Measurements from ENCODE around the gene ARHGEF33.
A peak's percentile ranks its signal among the peaks of the same experiment; 100 is the strongest.

ARHGEF33 gene

GRCh38 chr2:38889045-38889444 is 630 bp upstream of the ARHGEF33 start:
- Mint-ChIP-seq H3K27ac (no peak overlapping the region), H3K27me3 (no peaks in the 10 kb centered on the region), H3K4me3 (no peak overlapping the region), H3K36me3 (no peaks in the 10 kb centered on the region), H3K4me1 (peaks cover 5 to 15% of the 10 kb centered on the region in 2 donors), H3K9me3 (no peaks in the 10 kb centered on the region)
- no peak for DNase-seq
- no peak for ATAC-seq (replicated peaks)

DNA sequence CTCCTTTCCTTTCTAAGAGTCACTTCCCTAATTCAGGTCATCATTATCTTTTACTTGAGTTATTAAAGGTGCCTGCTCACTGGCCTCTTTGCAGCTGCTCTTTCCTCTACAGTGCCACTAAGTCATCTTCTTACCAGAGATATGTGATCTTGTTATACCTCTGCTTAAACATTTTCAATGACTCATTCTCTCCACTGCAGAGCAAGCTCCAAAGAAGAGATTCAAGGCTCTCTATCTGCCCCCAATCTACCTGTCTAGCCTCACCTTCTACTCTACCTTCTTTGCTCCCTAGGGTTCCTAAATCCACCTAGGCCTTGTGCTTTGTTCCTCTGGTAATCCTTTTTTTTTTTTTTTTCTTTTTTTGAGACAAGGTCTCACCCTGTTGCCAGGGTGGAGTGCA is 3.1 kb downstream of the ARHGEF33 start:
- H3K27ac Mint-ChIP-seq, result no peak overlapping the region
- H3K4me1 Mint-ChIP-seq, result peaks cover 2 to 8% of the 10 kb centered on the region in 2 donors
- H3K36me3 Mint-ChIP-seq, result peaks cover 0 to 2% of the 10 kb centered on the region in 2 donors
- H3K27me3 Mint-ChIP-seq, result peaks cover 0 to 3% of the 10 kb centered on the region in 2 donors
- peak; percentile 22 to 49 for ATAC-seq (replicated peaks)
- no peak for DNase-seq
- no peak overlapping the region for H3K4me3 Mint-ChIP-seq
- no peaks in the 10 kb centered on the region for H3K9me3 Mint-ChIP-seq

DNA sequence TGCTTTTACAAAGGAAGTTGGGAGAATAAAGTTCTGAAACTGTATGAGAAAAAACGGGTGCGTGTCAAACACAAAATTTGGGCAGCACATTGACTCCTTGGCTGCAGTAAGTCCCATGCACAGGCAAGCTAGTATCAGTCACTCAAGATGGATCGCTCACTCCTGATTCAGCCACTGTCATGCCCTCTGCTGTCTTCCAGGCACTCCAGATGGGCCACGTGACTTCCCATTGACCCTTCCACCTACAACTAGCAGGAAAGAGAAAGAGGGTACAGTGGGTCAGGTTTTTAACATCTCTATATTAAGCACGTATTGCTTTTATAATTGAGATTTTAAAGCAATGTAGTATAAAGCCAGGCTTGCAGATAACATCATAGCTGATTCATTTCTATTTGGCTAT is 8.6 kb downstream of the ARHGEF33 start:
- Mint-ChIP-seq H3K4me1 (no peaks in the 10 kb centered on the region), H3K4me3 (no peak overlapping the region), H3K27ac (no peak overlapping the region), H3K27me3 (peaks cover 0 to 6% of the 10 kb centered on the region in 2 donors), H3K9me3 (no peaks in the 10 kb centered on the region), H3K36me3 (peaks cover 0 to 2% of the 10 kb centered on the region in 2 donors)
- no peak for DNase-seq
- no peak for ATAC-seq (replicated peaks)

DNA sequence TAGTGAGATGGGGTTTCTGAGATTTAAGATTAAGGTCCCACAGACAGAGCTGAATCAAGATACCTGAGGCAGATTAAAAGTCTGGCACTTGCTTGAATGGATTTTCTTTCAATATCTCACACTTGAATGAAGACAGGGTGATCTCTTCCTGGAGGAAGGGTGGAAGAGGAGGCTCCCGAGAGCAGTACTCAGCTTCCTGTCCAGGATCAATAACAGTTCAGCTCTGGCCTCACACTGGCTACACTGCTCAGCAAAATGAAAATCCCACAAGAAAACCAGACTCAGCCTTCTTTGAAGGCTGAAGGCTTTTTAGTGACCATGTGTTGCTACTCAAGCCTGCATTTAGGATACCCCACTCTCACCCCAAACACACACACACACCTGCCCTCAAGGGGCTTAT is 11.1 kb downstream of the ARHGEF33 start:
- H3K4me3 Mint-ChIP-seq, result no peak overlapping the region
- no peaks in the 10 kb centered on the region for H3K9me3 Mint-ChIP-seq
- H3K27ac Mint-ChIP-seq, result no peak overlapping the region
- no peak for DNase-seq
- H3K4me1 Mint-ChIP-seq, result no peaks in the 10 kb centered on the region
- peaks cover 0 to 2% of the 10 kb centered on the region in 2 donors for H3K36me3 Mint-ChIP-seq
- H3K27me3 Mint-ChIP-seq, result peaks cover 0 to 6% of the 10 kb centered on the region in 2 donors
- ATAC-seq (replicated peaks), result no peak

DNA sequence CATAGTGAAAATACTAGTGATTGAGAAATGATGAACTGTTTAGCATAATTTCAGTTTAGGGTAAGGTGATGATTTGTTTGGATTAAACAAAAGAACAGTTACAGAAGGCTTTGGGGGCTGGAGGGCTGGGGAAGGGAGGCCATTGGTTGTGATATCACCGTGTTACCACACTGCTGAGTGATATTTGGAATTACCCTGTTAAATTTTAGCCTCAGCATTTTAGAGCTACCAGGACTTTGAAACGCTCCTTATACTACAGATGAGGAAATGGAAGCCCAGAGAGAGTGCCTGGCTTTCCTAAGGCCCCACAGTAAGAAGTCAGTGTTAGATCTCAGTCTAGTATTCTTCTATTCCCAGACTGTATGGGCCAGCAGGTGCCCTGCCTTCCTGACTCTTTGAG is 15.6 kb downstream of the ARHGEF33 start:
- Mint-ChIP-seq H3K4me1 (peaks cover 5 to 12% of the 10 kb centered on the region in 2 donors), H3K36me3 (no peaks in the 10 kb centered on the region), H3K9me3 (no peaks in the 10 kb centered on the region), H3K4me3 (no peak overlapping the region), H3K27me3 (no peaks in the 10 kb centered on the region), H3K27ac (no peak overlapping the region)
- peak in 1 of 2 donors; percentile 32 for ATAC-seq (replicated peaks)
- DNase-seq, result no peak

GRCh38 chr2:38907242-38907641 is 17.6 kb downstream of the ARHGEF33 start:
- ATAC-seq (replicated peaks), result no peak
- Mint-ChIP-seq H3K27me3 (no peaks in the 10 kb centered on the region), H3K9me3 (no peaks in the 10 kb centered on the region), H3K4me1 (peaks cover 5 to 12% of the 10 kb centered on the region in 2 donors), H3K36me3 (no peaks in the 10 kb centered on the region), H3K4me3 (no peak overlapping the region), H3K27ac (no peak overlapping the region)
- DNase-seq, result no peak

DNA sequence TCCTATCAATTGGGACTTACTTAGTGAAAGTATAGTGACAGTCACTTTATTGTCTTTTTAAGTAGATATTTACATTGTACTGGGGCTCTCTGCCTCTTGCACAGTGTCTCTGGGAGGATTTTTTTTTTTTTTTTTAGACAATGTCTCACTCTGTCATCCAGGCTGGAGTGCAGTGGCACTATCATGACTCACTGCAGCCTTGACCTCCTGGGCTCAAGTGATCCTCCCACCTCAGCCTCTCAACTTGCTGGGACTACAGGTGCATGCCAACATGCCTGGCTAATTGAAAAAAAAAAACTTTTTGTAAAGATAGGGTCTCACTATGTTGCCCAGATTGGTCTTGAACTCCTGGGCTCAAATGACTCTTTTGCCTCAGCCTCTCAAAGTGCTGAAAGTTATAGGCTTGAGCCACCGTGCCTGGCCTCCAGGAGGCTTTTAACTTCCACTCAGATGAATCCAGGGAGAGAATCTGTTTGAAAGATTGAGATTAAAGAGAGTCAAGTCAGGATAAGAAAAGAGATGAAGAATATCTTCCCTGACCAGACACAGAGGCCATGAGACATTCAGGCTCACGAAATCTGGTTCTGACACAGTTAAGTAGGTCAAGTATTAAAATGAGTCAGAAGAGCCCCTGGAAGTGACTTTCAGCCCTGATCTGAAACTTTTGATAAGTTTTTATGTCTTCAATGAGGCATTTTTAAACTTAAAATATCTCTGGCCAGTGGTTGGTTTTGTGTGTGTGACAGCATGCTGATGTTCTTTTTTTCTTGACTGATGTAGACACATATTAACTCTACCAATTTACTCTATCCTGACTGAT is 18.3 kb downstream of the ARHGEF33 start:
- H3K27me3 Mint-ChIP-seq, result no peaks in the 10 kb centered on the region
- no peak overlapping the region for H3K27ac Mint-ChIP-seq
- ATAC-seq (replicated peaks) (peak; percentile 81 to 92), DNase-seq (no peak)
- no peaks in the 10 kb centered on the region for H3K9me3 Mint-ChIP-seq
- H3K36me3 Mint-ChIP-seq, result no peaks in the 10 kb centered on the region
- H3K4me1 Mint-ChIP-seq, result peaks cover 5 to 12% of the 10 kb centered on the region in 2 donors
- H3K4me3 Mint-ChIP-seq, result peak overlapping the region in 1 of 2 donors; percentile 30

DNA sequence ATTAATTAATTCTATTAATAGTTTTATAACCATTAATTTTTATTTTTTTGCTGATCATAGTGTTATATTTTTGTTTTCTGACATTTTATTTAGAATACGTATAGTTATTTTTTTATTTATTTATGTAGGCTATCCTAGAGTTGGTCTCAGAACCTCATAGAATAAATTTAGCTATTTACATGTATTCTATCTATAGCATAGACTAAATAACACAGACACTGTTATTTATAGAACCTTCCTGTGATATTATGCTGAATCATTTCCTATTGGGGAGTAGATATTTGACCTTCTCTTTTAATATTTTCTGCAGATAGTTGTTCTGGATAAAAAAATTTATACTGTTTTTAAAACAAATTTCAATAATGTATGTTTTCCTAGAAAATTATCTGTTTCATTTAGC is 20.2 kb downstream of the ARHGEF33 start:
- H3K27me3 Mint-ChIP-seq, result no peaks in the 10 kb centered on the region
- ATAC-seq (replicated peaks) (no peak), DNase-seq (no peak)
- H3K4me1 Mint-ChIP-seq, result peaks cover 5 to 12% of the 10 kb centered on the region in 2 donors
- no peak overlapping the region for H3K27ac Mint-ChIP-seq
- H3K9me3 Mint-ChIP-seq, result no peaks in the 10 kb centered on the region
- H3K36me3 Mint-ChIP-seq, result no peaks in the 10 kb centered on the region
- H3K4me3 Mint-ChIP-seq, result no peak overlapping the region

DNA sequence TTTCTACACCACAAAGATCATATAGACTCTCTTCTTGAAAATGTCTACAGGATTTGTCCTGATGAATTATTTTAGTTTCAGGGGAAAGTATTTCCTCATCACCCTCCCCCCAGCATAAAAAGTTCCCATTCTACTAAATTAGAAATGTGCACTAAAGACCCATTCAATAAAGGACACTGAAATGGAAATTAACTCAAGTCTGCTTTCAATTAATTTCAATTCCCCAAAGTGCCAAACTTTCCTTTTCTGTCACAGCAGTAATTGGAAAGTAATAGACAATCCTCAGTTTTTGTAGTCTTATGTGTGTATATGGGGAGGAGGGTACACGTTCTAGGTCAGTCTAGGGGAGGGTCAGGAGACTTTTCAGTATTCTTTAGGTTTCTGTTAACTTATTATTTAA is 21.5 kb downstream of the ARHGEF33 start:
- Mint-ChIP-seq H3K27ac (no peak overlapping the region), H3K36me3 (no peaks in the 10 kb centered on the region), H3K9me3 (no peaks in the 10 kb centered on the region), H3K4me1 (peaks cover 5 to 12% of the 10 kb centered on the region in 2 donors), H3K4me3 (no peak overlapping the region), H3K27me3 (no peaks in the 10 kb centered on the region)
- DNase-seq, result no peak
- no peak for ATAC-seq (replicated peaks)

- Mint-ChIP-seq H3K4me3 (no peak overlapping the region), H3K27ac (no peak overlapping the region), H3K27me3 (no peaks in the 10 kb centered on the region), H3K9me3 (no peaks in the 10 kb centered on the region), H3K4me1 (peaks cover 5 to 12% of the 10 kb centered on the region in 2 donors), H3K36me3 (no peaks in the 10 kb centered on the region)
- ATAC-seq (replicated peaks) (no peak), DNase-seq (no peak)
These were observed 22.9 kb downstream of the ARHGEF33 start for GRCh38 chr2:38912619-38913018.

DNA sequence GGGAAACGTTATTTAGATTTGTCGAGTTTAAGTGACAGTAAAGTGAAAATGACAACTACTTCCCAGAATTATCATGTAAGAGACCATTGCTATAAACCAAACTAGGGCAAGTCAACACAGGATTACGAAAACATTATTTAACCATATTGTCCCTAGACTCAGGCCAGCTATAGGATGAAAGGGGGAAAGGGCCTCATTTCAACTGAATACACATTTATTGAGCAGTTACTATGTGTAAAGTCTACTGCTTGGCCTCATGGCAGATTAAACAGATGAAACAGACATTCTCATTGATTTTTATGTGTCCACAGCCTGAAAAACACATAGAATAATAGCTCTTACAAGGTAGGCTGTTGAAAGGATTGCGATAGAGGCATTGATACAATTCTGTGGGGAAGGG is 32.7 kb downstream of the ARHGEF33 start:
- DNase-seq, result no peak
- no peaks in the 10 kb centered on the region for H3K9me3 Mint-ChIP-seq
- no peak for ATAC-seq (replicated peaks)
- no peaks in the 10 kb centered on the region for H3K36me3 Mint-ChIP-seq
- peaks cover 6 to 9% of the 10 kb centered on the region in 2 donors for H3K27me3 Mint-ChIP-seq
- no peak overlapping the region for H3K4me3 Mint-ChIP-seq
- no peak overlapping the region for H3K27ac Mint-ChIP-seq
- peaks cover 3 to 6% of the 10 kb centered on the region in 2 donors for H3K4me1 Mint-ChIP-seq

GRCh38 chr2:38922902-38923301 is 33.2 kb downstream of the ARHGEF33 start:
- peaks cover 3 to 6% of the 10 kb centered on the region in 2 donors for H3K4me1 Mint-ChIP-seq
- no peak for ATAC-seq (replicated peaks)
- DNase-seq, result no peak
- H3K27me3 Mint-ChIP-seq, result peaks cover 6 to 9% of the 10 kb centered on the region in 2 donors
- H3K27ac Mint-ChIP-seq, result no peak overlapping the region
- H3K4me3 Mint-ChIP-seq, result no peak overlapping the region
- H3K9me3 Mint-ChIP-seq, result no peaks in the 10 kb centered on the region
- no peaks in the 10 kb centered on the region for H3K36me3 Mint-ChIP-seq

- no peaks in the 10 kb centered on the region for H3K36me3 Mint-ChIP-seq
- no peak overlapping the region for H3K4me3 Mint-ChIP-seq
- no peaks in the 10 kb centered on the region for H3K9me3 Mint-ChIP-seq
- peaks cover 6 to 9% of the 10 kb centered on the region in 2 donors for H3K27me3 Mint-ChIP-seq
- DNase-seq (no peak), ATAC-seq (replicated peaks) (no peak)
- H3K27ac Mint-ChIP-seq, result peak overlapping the region; percentile 63
- peaks cover 3 to 6% of the 10 kb centered on the region in 2 donors for H3K4me1 Mint-ChIP-seq
These were observed 36.3 kb downstream of the ARHGEF33 start for GRCh38 chr2:38925982-38926381.

GRCh38 chr2:38930600-38930999 is 40.9 kb downstream of the ARHGEF33 start:
- no peak for DNase-seq
- Mint-ChIP-seq H3K27me3 (peaks cover 8 to 9% of the 10 kb centered on the region in 2 donors), H3K9me3 (no peaks in the 10 kb centered on the region), H3K4me3 (no peak overlapping the region), H3K27ac (no peak overlapping the region), H3K4me1 (peaks cover 0 to 2% of the 10 kb centered on the region in 2 donors), H3K36me3 (no peaks in the 10 kb centered on the region)
- ATAC-seq (replicated peaks), result no peak

GRCh38 chr2:38932586-38932985 is 42.9 kb downstream of the ARHGEF33 start:
- Mint-ChIP-seq H3K27me3 (peaks cover 0 to 4% of the 10 kb centered on the region in 2 donors), H3K4me1 (peaks cover 0 to 2% of the 10 kb centered on the region in 2 donors), H3K27ac (no peak overlapping the region), H3K36me3 (no peaks in the 10 kb centered on the region), H3K4me3 (no peak overlapping the region), H3K9me3 (no peaks in the 10 kb centered on the region)
- no peak for ATAC-seq (replicated peaks)
- no peak for DNase-seq

Data from stimulated activated naive B cell treated with anti-CD40 and anti-IgM and Interleukin-4, amounts not matched to agents 10 μg/mL and 1 μg/mL and 100 μg/mL, for 72 hours (primary cell).